ENCODE results near the gene HECW1.

DNA sequence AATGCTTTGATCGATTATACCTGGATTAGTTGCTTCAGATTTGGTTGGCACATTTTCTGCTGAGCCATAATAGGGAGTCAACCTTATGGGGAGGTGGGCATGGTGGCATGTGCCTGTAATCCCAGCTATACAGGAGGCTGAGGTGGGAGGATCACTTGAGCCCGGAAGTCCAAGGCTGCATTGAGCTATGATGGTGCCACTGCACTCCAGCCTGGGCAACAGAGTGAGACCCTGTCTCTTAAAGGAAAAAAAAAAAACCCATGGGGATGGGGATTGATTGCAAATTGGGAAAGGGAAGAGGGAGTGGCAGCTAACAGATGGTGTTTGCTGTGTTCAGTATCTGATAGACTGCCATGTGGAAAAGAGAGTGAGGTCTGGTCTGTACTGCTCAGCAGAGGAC is 481.6 kb downstream of the HECW1 start:
- TF ChIP-seq, protein P1, sequence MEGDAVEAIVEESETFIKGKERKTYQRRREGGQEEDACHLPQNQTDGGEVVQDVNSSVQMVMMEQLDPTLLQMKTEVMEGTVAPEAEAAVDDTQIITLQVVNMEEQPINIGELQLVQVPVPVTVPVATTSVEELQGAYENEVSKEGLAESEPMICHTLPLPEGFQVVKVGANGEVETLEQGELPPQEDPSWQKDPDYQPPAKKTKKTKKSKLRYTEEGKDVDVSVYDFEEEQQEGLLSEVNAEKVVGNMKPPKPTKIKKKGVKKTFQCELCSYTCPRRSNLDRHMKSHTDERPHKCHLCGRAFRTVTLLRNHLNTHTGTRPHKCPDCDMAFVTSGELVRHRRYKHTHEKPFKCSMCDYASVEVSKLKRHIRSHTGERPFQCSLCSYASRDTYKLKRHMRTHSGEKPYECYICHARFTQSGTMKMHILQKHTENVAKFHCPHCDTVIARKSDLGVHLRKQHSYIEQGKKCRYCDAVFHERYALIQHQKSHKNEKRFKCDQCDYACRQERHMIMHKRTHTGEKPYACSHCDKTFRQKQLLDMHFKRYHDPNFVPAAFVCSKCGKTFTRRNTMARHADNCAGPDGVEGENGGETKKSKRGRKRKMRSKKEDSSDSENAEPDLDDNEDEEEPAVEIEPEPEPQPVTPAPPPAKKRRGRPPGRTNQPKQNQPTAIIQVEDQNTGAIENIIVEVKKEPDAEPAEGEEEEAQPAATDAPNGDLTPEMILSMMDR (IDR thresholded peaks at IDR 0.05), result no peak
- TF ChIP-seq EZH2 (IDR thresholded peaks at IDR 0.05) (no peak), EZH2phosphoT487 (IDR thresholded peaks at IDR 0.05) (no peak)

All from neural progenitor cell (in vitro differentiated cells).